ENCODE measurements around the gene MEMO1.

- no peak for TF ChIP-seq CTCF (IDR thresholded peaks at IDR 0.05)
- no peak for TF ChIP-seq POLR2A (IDR thresholded peaks at IDR 0.05)
These were observed 30.0 kb downstream of the MEMO1 start for GRCh38 chr2:31980674-31981356.
